ENCODE data around the gene SLC25A14. TPM values are rescaled to one million over a fixed set of nuclear protein-coding genes. Genes with fewer than 3 reads are reported as not detected.
"Not testable (repeated sequence)": the region's sequence is repeated elsewhere in the genome, so short reads cannot be mapped to it uniquely, and the experiment has no call there.

SLC25A14 gene
- polyA plus RNA-seq, 1 experiment, result 20.7 TPM

GRCh38 chrX:130343411-130343810 is 3.7 kb downstream of the SLC25A14 start:
- Histone ChIP-seq H3K4me3 (ENCODE audit: low read depth, low read length) (no peak overlapping the region), H3K9me3 (ENCODE audit: control insufficient read depth, insufficient read depth, low read length) (no peaks in the 10 kb centered on the region), H3K27ac (ENCODE audit: low read depth, low read length) (no peak overlapping the region), H3K27me3 (ENCODE audit: control insufficient read depth, insufficient read depth, low read length) (no peaks in the 10 kb centered on the region)
- DNase-seq (ENCODE audit: low read depth, low spot score), result no peak
- ChIA-PET POLR2A (no interaction called here), CTCF (no interaction called here)
- TF ChIP-seq CTCF (IDR thresholded peaks at IDR 0.05; ENCODE audit: low read depth, low read length), result no peak

- Histone ChIP-seq H3K27ac (ENCODE audit: low read depth, low read length) (no peak overlapping the region), H3K27me3 (ENCODE audit: control insufficient read depth, insufficient read depth, low read length) (no peaks in the 10 kb centered on the region), H3K9me3 (ENCODE audit: control insufficient read depth, insufficient read depth, low read length) (no peaks in the 10 kb centered on the region), H3K4me3 (ENCODE audit: low read depth, low read length) (no peak overlapping the region)
- POLR2A ChIA-PET, result no interaction called here
- TF ChIP-seq CTCF (IDR thresholded peaks at IDR 0.05; ENCODE audit: low read depth, low read length), result no peak
- no peak for DNase-seq (ENCODE audit: low read depth, low spot score)
- CTCF ChIA-PET, result no interaction called here
These were observed 7.6 kb downstream of the SLC25A14 start for GRCh38 chrX:130347321-130347720.

- Histone ChIP-seq H3K27ac (ENCODE audit: low read depth, low read length) (no peak overlapping the region), H3K4me3 (ENCODE audit: low read depth, low read length) (no peak overlapping the region), H3K9me3 (ENCODE audit: control insufficient read depth, insufficient read depth, low read length) (no peaks in the 10 kb centered on the region), H3K27me3 (ENCODE audit: control insufficient read depth, insufficient read depth, low read length) (no peaks in the 10 kb centered on the region)
- ChIA-PET POLR2A (no interaction called here), CTCF (no interaction called here)
- TF ChIP-seq CTCF (IDR thresholded peaks at IDR 0.05; ENCODE audit: low read depth, low read length), result no peak
- DNase-seq (ENCODE audit: low read depth, low spot score), result no peak
These were observed 11.8 kb downstream of the SLC25A14 start for GRCh38 chrX:130351567-130351966.

GRCh38 chrX:130352050-130352449 is 12.3 kb downstream of the SLC25A14 start:
- H3K4me3 ChIP-seq (ENCODE audit: low read depth, low read length); H3K27ac ChIP-seq (ENCODE audit: low read depth, low read length); DNase-seq (ENCODE audit: low read depth, low spot score); POLR2A ChIA-PET; H3K9me3 ChIP-seq (ENCODE audit: control insufficient read depth, insufficient read depth, low read length); H3K27me3 ChIP-seq (ENCODE audit: control insufficient read depth, insufficient read depth, low read length); CTCF ChIA-PET: not testable (repeated sequence)

GRCh38 chrX:130376077-130376476 is 36.4 kb downstream of the SLC25A14 start:
- no peak for TF ChIP-seq CTCF (IDR thresholded peaks at IDR 0.05; ENCODE audit: low read depth, low read length)
- H3K9me3 ChIP-seq (ENCODE audit: control insufficient read depth, insufficient read depth, low read length), result no peaks in the 10 kb centered on the region
- no peaks in the 10 kb centered on the region for H3K27me3 ChIP-seq (ENCODE audit: control insufficient read depth, insufficient read depth, low read length)
- no peak for DNase-seq (ENCODE audit: low read depth, low spot score)
- H3K4me3 ChIP-seq (ENCODE audit: low read depth, low read length), result no peak overlapping the region
- ChIA-PET CTCF (interaction anchor here (1.3 kb wide), 1 partner anchor 17 kb away, joined by 4 read pairs; no protein-coding TSS in a partner anchor), POLR2A (no interaction called here)
- no peak overlapping the region for H3K27ac ChIP-seq (ENCODE audit: low read depth, low read length)

Measured in AG04450 (cell line).